GM12873 (cell line): ENCODE data around the gene TCF7.
A peak's percentile ranks its signal among the peaks of the same experiment; 100 is the strongest.

Experiments used
- TF ChIP-seq, protein P1 (sequence below): IDR thresholded peaks from 2 replicates; pipeline ENCODE4 v1.5.1; 2012; ENCODE audit warnings: low read depth, mild to moderate bottlenecking, moderate library complexity, low read length, control low read depth; ENCODE audit not compliant: insufficient read depth; ENCODE audit errors: missing control alignments

TCF7 gene

DNA sequence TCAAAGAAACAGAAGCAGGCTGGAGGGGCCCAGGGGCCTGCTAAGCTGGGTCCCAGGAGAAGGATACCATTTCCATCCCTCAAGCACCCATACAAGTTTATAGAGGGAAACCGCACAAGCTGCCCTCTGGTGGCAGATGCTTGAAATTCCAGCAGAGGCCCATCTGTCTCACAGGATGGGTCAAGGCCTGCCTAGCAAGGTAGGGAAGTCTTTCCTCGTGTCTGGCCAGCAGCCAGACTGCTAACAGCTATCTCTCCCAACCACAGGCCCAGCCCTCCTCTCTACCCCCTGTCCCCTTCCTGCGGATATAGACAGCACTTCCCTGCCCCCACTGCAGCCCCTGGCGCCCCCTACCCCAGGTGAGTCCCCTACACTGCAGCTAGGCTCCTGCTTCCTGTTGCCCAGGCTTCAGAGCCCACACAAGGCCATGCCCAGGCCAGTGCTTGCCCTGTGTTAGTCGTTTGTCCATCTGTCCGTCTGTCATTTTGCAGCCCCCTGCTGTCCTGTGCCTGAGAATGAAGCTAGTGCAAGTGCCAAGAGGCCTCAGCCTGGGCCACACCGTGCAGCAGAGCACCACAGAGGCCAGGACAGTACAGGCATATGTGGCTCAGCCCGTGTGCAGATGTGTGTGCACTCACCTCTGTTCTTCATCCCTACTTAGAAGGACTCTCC lies 26.2 kb downstream of the TCF7 start:
- TF ChIP-seq, protein P1, sequence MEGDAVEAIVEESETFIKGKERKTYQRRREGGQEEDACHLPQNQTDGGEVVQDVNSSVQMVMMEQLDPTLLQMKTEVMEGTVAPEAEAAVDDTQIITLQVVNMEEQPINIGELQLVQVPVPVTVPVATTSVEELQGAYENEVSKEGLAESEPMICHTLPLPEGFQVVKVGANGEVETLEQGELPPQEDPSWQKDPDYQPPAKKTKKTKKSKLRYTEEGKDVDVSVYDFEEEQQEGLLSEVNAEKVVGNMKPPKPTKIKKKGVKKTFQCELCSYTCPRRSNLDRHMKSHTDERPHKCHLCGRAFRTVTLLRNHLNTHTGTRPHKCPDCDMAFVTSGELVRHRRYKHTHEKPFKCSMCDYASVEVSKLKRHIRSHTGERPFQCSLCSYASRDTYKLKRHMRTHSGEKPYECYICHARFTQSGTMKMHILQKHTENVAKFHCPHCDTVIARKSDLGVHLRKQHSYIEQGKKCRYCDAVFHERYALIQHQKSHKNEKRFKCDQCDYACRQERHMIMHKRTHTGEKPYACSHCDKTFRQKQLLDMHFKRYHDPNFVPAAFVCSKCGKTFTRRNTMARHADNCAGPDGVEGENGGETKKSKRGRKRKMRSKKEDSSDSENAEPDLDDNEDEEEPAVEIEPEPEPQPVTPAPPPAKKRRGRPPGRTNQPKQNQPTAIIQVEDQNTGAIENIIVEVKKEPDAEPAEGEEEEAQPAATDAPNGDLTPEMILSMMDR, result peak; percentile 92

DNA sequence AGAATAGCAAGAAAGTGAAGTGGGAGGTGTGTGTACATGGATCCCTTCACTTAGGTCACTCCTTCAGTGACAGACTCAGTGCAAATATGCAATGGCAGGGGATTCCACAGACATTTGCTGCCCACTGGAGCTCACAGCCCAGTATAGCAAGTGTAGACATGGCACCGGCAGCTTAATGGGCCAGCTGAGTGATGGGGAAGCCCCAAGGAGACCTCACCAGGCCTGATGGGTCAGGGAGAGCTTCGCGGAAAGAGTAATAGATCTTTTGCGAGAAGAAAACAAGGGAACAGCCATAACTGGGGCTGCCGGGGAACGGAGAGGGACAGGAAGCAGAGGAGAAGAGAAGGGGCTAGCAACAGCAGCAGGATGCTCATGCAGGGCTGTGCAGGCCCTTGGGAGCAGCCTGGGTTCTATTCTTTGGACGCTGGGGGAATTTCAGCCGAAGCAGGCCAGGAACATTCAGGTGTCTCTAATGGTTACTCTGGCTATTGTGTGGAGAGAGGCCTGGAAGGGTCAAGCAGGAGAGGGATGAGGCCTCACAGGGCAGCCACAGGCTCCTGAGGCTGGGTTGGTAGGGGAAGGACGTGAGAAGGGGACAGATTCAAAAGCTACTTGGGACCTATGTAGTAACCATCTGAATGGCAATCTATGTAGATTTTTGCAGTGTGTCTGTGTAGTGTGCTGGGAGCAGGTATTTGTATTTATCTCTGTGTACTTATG lies 27.0 kb downstream of the TCF7 start:
- TF ChIP-seq, protein P1, result peak; percentile 44

DNA sequence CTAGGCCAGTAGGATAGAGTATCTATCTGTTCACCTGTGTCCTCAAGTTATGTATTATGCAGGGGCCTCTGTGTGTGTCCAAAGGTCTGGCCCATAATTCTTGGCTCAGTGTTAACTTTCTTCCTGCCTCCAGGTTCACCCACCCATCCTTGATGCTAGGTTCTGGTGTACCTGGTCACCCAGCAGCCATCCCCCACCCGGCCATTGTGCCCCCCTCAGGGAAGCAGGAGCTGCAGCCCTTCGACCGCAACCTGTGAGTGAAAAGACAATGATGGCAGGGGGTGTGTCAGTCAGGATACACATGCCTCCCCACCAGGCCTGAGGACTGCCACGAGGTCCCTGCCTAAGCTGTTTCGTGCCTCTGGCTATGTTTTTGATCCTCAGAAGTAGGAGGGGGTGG lies 27.6 kb downstream of the TCF7 start:
- TF ChIP-seq, protein P1, result no peak

DNA sequence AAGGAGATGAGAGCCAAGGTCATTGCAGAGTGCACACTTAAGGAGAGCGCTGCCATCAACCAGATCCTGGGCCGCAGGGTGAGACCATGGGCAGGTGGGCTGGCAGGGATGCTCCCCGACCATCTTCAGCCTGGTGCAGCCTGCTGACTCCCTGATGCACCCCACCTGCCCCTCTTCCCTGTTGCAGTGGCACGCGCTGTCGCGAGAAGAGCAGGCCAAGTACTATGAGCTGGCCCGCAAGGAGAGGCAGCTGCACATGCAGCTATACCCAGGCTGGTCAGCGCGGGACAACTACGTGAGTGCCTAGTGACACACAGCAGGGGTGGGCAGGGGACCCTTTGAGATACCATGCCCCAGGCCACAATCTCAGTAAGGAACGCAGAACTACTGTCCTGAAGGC lies 28.3 kb downstream of the TCF7 start:
- TF ChIP-seq, protein P1, result no peak

DNA sequence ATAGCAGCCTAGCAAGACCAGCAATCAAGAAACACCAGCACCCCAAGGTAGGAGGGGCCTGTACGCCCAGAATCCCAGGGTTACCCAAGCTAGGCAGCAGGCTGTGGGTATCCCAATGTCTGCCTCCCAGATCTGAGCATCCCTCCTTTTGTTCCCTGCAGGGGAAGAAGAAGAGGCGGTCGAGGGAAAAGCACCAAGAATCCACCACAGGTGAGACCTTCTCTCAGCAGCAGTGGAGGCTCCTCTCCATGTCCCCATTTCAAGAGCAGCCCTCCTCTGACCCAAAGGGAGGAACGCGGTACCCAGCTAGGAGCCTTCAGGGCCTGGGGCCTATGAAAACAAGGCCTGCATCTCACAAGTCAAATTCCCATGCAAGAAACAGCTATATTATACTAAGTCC lies 28.9 kb downstream of the TCF7 start:
- TF ChIP-seq, protein P1, result no peak

DNA sequence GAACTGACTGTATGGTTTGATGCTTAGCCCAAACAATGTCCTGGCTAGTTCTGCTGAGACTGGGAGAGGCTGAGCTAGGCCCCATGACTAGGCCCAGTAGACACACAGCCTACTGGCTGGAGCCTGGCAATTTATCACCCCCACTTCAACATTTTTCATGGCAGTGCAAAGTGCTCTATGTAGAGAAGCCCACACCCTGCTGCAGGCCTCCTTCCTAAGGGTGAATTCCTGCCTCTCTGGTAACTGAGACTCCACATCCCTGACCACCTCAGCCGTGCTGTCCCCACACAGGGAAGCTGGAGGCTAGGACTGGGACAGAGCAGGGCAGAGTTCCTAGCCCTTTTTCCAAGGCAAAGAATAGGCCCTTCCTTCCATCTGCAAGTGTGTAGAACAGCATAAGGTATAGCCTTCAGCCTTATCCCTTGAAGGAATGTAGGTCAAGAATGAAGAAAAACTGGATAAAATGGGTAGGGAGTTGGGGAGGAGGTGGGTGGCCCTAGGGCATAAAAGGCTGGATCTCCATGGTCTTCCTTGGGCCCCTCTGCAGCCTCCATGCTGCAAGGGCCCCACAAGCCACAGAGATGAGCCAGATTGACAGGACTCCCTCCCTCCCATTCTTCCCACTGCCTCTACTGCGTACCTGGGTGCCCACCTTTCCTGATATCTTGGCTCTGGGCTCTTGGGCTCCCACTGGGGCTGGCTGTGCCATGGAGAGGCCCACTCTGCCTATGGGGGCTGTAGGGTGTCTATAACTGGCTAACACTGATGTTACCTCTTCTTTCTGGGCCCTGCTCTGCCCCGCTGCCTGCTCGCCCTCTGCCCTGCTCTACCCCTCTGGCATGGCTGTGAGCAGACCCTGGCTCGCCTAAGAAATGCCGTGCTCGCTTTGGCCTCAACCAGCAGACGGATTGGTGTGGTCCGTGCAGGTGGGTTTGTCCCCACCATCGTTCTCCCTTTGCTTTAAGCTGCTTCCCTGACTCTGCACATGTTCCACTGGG lies 29.8 kb downstream of the TCF7 start:
- TF ChIP-seq, protein P1, result no peak
